ENCODE measurements around the gene TXNDC11. TPM values are rescaled to one million over a fixed set of nuclear protein-coding genes. Genes with fewer than 3 reads are reported as not detected.

The TXNDC11 gene
- total RNA-seq, 1 donor from 2014 or later, result 99.2 TPM

- H3K4me1 ChIP-seq, result peaks cover 11% of the 10 kb centered on the region
- intact Hi-C loops (cut with DNase I), result no loop called here
- H3K9me3 ChIP-seq, result no peaks in the 10 kb centered on the region
- TF ChIP-seq CTCF (IDR thresholded peaks at IDR 0.05), result no peak
- peaks cover 94% of the 10 kb centered on the region for H3K36me3 ChIP-seq
- no peaks in the 10 kb centered on the region for H3K27me3 ChIP-seq
- no peak for ATAC-seq
- DNase-seq, result no peak
- H3K4me3 ChIP-seq, result no peak overlapping the region
- no peak overlapping the region for H3K27ac ChIP-seq
Observed at GRCh38 chr16:11699234-11699894, 43.3 kb downstream of the TXNDC11 start.

DNA sequence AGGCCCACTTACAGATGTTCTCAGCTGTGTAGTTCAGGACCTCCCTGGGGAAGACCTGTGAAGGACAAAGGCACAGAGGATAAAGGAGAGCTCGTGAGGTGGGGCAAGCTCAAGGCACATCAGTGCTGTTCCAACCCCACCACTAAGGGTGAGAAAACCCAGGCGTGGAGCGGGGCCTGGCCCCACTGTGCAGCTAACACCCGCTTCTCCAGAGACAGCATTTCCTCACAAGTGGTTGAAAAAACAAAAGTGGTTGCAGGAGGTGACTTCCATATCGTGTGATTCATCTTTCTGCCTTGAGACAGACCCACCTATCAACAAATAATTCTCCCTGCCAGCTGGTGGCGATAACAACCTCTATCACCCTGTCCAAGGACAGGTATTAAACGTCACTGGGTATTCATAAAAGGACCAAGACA is 44.4 kb downstream of the TXNDC11 start:
- Histone ChIP-seq H3K27ac (no peak overlapping the region), H3K4me1 (peaks cover 11% of the 10 kb centered on the region), H3K36me3 (peaks cover 91% of the 10 kb centered on the region), H3K9me3 (no peaks in the 10 kb centered on the region), H3K4me3 (no peak overlapping the region), H3K27me3 (no peaks in the 10 kb centered on the region)
- intact Hi-C loops (cut with DNase I), result no loop called here
- no peak for ATAC-seq
- no peak for TF ChIP-seq CTCF (IDR thresholded peaks at IDR 0.05)
- DNase-seq, result no peak

DNA sequence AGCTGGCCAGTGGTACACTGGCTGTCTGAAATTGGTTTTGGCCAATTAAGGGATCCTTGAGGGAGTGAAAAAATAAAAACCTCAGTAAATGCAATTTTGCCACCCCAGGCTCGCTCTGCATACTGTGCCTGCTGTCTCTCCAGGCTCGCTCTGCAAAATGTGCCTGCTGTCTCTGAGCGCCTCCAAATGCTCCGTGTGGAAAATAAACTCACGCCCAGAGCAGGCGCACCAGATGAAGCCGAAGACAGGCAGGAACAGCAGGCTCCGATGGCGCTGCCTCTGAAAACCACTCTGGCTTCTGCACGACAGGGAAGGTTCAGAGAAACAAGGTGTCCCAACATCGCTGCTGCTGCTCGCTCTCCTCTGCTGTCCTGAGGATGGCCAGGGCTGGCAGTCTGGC is 45.3 kb downstream of the TXNDC11 start:
- ATAC-seq, result no peak
- intact Hi-C loops (cut with DNase I), result no loop called here
- H3K36me3 ChIP-seq, result peaks cover 91% of the 10 kb centered on the region

DNA sequence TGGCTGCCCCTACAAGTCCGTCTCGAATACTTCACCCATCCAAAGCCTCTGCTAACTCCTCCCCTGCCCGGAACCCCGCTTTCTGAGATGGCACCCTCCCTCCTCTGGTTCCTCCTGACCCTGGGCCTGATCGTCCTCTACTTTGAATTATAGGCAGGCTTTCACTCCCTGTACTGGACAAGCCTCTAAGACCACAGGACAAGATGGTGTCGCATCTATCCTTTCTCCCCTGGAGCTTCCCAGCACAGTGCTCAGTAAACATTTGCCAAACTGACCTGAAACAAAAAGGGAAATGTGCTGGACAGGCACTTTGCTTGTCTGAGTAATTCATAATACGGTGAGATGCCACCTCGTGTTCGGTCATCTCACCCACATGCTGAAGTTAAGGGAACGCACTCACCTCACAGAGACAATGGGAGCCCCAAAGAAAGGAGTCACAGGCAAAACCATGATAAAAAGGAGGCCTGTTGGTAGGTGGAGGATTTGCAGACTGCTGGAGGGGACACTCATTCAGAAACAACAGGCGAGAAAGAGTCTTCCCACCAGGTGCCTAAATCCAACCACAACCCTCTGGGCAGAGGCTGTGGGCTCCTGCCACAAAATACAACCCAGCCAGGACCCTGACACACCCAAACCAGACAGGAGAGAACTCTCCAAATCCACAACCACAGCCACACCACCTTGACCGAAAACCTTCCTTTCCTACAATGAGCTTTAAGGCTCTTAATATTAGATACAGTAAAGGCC is 46.2 kb downstream of the TXNDC11 start:
- DNase-seq, result no peak
- intact Hi-C loops (cut with DNase I), result no loop called here
- peaks cover 11% of the 10 kb centered on the region for H3K4me1 ChIP-seq
- peaks cover 91% of the 10 kb centered on the region for H3K36me3 ChIP-seq
- H3K27ac ChIP-seq, result no peak overlapping the region
- H3K4me3 ChIP-seq, result no peak overlapping the region
- H3K27me3 ChIP-seq, result no peaks in the 10 kb centered on the region
- TF ChIP-seq CTCF (IDR thresholded peaks at IDR 0.05), result no peak
- no peaks in the 10 kb centered on the region for H3K9me3 ChIP-seq
- ATAC-seq, result no peak

More for the DNA sequence above, 45.3 kb downstream of the TXNDC11 start:
- H3K4me1 ChIP-seq, result peaks cover 11% of the 10 kb centered on the region
- no peak for TF ChIP-seq CTCF (IDR thresholded peaks at IDR 0.05)
- no peak for DNase-seq
- no peaks in the 10 kb centered on the region for H3K27me3 ChIP-seq
- no peak overlapping the region for H3K4me3 ChIP-seq
- H3K9me3 ChIP-seq, result no peaks in the 10 kb centered on the region
- H3K27ac ChIP-seq, result no peak overlapping the region

GRCh38 chr16:11692651-11693050 is 50.0 kb downstream of the TXNDC11 start:
- intact Hi-C loops (cut with DNase I), result no loop called here
- Histone ChIP-seq H3K27me3 (no peaks in the 10 kb centered on the region), H3K4me3 (no peak overlapping the region), H3K27ac (no peak overlapping the region), H3K4me1 (peaks cover 14% of the 10 kb centered on the region), H3K9me3 (no peaks in the 10 kb centered on the region), H3K36me3 (peaks cover 84% of the 10 kb centered on the region)
- TF ChIP-seq CTCF (IDR thresholded peaks at IDR 0.05), result no peak
- ATAC-seq (no peak), DNase-seq (no peak)

Measured in upper lobe of right lung (tissue), 1 donor.